Liver (tissue), 3 donors: ENCODE results near the gene LILRA2.

ENCODE experiments used
- CTCF ChIP-seq: fragments of 150-350 bp; IDR thresholded peaks from 2 replicates; pipeline ENCODE4 v1.5.1; 2017; ENCODE audit warnings: improper control_type of control experiment, low read depth, low read length; ENCODE audit not compliant: missing input control
- TF ChIP-seq, protein P1 (sequence below): IDR thresholded peaks from 2 replicates; pipeline ENCODE4 v1.6.1; 2016; ENCODE audit warnings: antibody characterized with exemption
- donor health status: healthy.
- donor health status: healthy.

DNA sequence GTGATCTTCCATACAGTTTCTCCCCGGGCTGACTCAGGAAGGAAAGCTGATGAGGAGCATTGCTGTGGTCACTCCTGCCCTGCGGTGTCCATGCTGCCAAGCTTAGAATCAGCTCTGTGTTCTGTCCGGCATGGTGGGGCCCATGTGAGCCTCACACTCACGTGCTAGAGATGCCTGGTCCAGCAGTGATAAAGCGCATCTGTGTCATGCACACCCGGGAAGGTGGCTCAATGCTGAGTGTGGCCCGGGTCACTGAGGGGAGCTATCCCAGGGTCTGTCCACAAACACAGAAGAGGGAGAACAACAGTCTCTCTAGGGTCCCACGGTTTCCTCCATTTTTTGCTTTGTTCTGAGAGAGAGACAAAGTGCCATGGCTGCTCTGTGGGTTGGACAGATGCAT, 53.2 kb downstream of the LILRA2 start:
- TF ChIP-seq, protein P1, sequence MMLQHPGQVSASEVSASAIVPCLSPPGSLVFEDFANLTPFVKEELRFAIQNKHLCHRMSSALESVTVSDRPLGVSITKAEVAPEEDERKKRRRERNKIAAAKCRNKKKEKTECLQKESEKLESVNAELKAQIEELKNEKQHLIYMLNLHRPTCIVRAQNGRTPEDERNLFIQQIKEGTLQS = no peak
- no peak for TF ChIP-seq CTCF
